ENCODE data around the gene TOR4A. TPM values are rescaled to one million over a fixed set of nuclear protein-coding genes. Genes with fewer than 3 reads are reported as not detected.

The TOR4A gene
- total and polyA plus RNA-seq, 9 of the 15 experiments (the other 6 are each of a cell fraction or from before 2014, with no cell fraction given), result 3.9 to 49.2 (median 8.8) TPM

DNA sequence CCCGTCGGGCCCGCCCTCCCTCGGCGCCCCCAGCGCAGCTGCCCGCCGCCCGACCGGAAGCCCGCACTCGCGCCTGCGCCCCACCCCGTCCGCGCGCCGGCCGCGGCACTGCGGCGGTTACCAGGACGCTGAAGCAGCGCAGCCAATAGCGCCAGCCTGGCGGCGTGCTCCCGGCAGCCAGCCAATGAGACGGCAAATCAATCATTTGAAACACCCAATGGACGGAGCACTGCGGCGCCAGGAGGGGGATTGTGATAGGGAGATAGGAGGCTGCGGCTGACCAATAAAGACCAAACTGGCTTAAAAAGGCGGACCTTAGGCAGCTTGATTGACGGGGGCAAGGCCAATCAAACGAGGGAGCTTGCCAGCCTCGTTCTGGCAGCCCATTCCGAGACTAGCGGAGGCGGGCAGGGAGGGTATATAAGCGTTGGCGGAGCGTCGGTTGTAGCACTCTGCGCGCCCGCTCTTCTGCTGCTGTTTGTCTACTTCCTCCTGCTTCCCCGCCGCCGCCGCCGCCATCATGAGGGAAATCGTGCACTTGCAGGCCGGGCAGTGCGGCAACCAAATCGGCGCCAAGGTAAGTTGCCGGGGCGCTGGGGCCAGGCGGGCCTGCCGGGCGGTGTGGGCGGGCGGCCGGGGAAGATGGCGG, 36.6 kb upstream of the TOR4A start, which contains the start of gene TUBB4B (continued):
- TF ChIP-seq ZKSCAN1 (IDR thresholded peaks at IDR 0.05; ENCODE audit: low read depth, low read length) (peak; percentile 30), ATF1 (CRISPR knock-in tag; IDR thresholded peaks at IDR 0.05) (no peak), ATF1 (tag; IDR thresholded peaks at IDR 0.05) (peak; percentile 78), NFRKB (IDR thresholded peaks at IDR 0.05; ENCODE audit: low read depth) (peak; percentile 39; the same call in 1 of the 2 replicates), RHOXF2B (CRISPR knock-in tag; conservative IDR thresholded peaks at IDR 0.05) (no peak), NEUROD1 (IDR thresholded peaks at IDR 0.05; ENCODE audit: borderline replicate concordance, low read depth, low read length, partially characterized antibody) (peak; percentile 100), ZKSCAN8 (CRISPR knock-in tag; IDR thresholded peaks at IDR 0.05) (no peak), ZNF644 (tag; IDR thresholded peaks at IDR 0.05; ENCODE audit: low read depth) (no peak), GABPB1 (CRISPR knock-in tag; IDR thresholded peaks at IDR 0.05) (peak; percentile 44), CHD2 (IDR thresholded peaks at IDR 0.05; ENCODE audit: low read depth, low read length) (peak; percentile 93), GABPB2 (CRISPR knock-in tag; conservative IDR thresholded peaks at IDR 0.05) (no peak; the same call in 1 of the 2 replicates), HDAC1 (IDR thresholded peaks at IDR 0.05) (peak in 1 of 2 experiments; percentile 36; a peak in 2 of 4 replicates), POLR3A (IDR thresholded peaks at IDR 0.05; ENCODE audit: borderline replicate concordance, extremely low read depth, insufficient read depth, insufficient read length) (no peak), ZBED1 (IDR thresholded peaks at IDR 0.05) (peak; percentile 75; the same call in 1 of the 2 replicates), LCOR (CRISPR knock-in tag; IDR thresholded peaks at IDR 0.05) (peak; percentile 88), POLR2H (tag; IDR thresholded peaks at IDR 0.05; ENCODE audit: low read depth) (peak; percentile 99), RBM14 (IDR thresholded peaks at IDR 0.05; ENCODE audit: borderline replicate concordance, insufficient read depth, low read depth, low read length) (peak; percentile 94; the same call in 1 of the 2 replicates), TEAD1 (CRISPR knock-in tag; IDR thresholded peaks at IDR 0.05) (peak in 1 of 2 experiments; percentile 75; a peak in 1 of 4 replicates), MYNN (IDR thresholded peaks at IDR 0.05) (peak; percentile 41; the same call in 1 of the 2 replicates), MYNN (CRISPR knock-in tag; IDR thresholded peaks at IDR 0.05) (no peak), DIDO1 (tag; IDR thresholded peaks at IDR 0.05; ENCODE audit: low read depth) (no peak), HNRNPLL (IDR thresholded peaks at IDR 0.05; ENCODE audit: low read depth, low read length, poor library complexity, severe bottlenecking) (peak; percentile 89), ZBTB1 (CRISPR knock-in tag; IDR thresholded peaks at IDR 0.05; ENCODE audit: borderline replicate concordance, low read depth) (peak; percentile 82; the same call in 1 of the 2 replicates), FOXK1 (CRISPR knock-in tag; IDR thresholded peaks at IDR 0.05; ENCODE audit: borderline replicate concordance) (peak; percentile 41; the same call in 1 of the 2 replicates), XRCC3 (IDR thresholded peaks at IDR 0.05) (no peak), GTF2E2 (tag; IDR thresholded peaks at IDR 0.05) (peak; percentile 99), ERF (CRISPR knock-in tag; IDR thresholded peaks at IDR 0.05) (peak; percentile 88)
- TF ChIP-seq, protein P1, sequence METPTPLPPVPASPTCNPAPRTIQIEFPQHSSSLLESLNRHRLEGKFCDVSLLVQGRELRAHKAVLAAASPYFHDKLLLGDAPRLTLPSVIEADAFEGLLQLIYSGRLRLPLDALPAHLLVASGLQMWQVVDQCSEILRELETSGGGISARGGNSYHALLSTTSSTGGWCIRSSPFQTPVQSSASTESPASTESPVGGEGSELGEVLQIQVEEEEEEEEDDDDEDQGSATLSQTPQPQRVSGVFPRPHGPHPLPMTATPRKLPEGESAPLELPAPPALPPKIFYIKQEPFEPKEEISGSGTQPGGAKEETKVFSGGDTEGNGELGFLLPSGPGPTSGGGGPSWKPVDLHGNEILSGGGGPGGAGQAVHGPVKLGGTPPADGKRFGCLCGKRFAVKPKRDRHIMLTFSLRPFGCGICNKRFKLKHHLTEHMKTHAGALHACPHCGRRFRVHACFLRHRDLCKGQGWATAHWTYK (CRISPR knock-in tag; IDR thresholded peaks at IDR 0.05), result peak; percentile 70
- TF ChIP-seq, protein P2, sequence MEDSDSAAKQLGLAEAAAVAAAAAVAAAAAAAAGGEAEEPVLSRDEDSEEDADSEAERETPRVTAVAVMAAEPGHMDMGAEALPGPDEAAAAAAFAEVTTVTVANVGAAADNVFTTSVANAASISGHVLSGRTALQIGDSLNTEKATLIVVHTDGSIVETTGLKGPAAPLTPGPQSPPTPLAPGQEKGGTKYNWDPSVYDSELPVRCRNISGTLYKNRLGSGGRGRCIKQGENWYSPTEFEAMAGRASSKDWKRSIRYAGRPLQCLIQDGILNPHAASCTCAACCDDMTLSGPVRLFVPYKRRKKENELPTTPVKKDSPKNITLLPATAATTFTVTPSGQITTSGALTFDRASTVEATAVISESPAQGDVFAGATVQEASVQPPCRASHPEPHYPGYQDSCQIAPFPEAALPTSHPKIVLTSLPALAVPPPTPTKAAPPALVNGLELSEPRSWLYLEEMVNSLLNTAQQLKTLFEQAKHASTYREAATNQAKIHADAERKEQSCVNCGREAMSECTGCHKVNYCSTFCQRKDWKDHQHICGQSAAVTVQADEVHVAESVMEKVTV (CRISPR knock-in tag; IDR thresholded peaks at IDR 0.05), result no peak
